A549 (cell line): ENCODE results near the gene RAP1GDS1. TPM values are rescaled to one million over a fixed set of nuclear protein-coding genes. Genes with fewer than 3 reads are reported as not detected.

Experiments
- ATAC-seq, 2 experiments: fragments of 200-7000 bp in 1 of 2; fragments of >200 bp in 1 of 2; cut with Nextera tagmentation in 1 of 2; cut with Tn5 transposase in 1 of 2; 3 replicates each; pipeline versions ENCODE4 v1.8.0 to v1.9.1; 2018 to 2020; ENCODE audit warnings: mild to moderate bottlenecking in 1 of 2, moderate library complexity in 1 of 2
- CTCF ChIA-PET: fragments of 300-600 bp; sonication (Branson Sonifier 250); formaldehyde crosslinking; extraction: SDS; loops from one replicate; lab custom pipeline; 2021; ENCODE audit warnings: antibody characterized with exemption, inconsistent platforms; lab: Yijun Ruan, JAX
- POLR2A ChIA-PET: fragments of 350-600 bp; formaldehyde crosslinking; extraction: SDS; loops from one replicate; lab custom pipeline; 2021; ENCODE audit warnings: antibody characterized with exemption, inconsistent platforms; lab: Yijun Ruan, JAX
- DNase-seq, 2 experiments: peaks; one replicate each; pipeline versions ENCODE4 v3.0.0 to v3.0.0-alpha.2; 2011 to 2016; ENCODE audit warnings: low read depth in 1 of 2, low spot score in 1 of 2
- FAIRE-seq: peaks from 2 replicates; lab custom pipeline; 2011; peaks lifted over from hg19 to GRCh38; lab: Jason Lieb, UNC
- H3K27ac ChIP-seq, 2 experiments: fragments of >200 bp; sonication (Bioruptor Twin); formaldehyde crosslinking; 3 replicates each; pipeline ENCODE4 v1.5.1; 2016 to 2017
- H3K4me1 ChIP-seq: fragments of >200 bp; sonication (Bioruptor Twin); formaldehyde crosslinking; 3 replicates; pipeline ENCODE4 v1.6.1; 2016
- H3K4me2 ChIP-seq: fragments of >200 bp; sonication (Bioruptor Twin); formaldehyde crosslinking; 3 replicates; pipeline ENCODE4 v1.6.1; 2016
- H3K4me3 ChIP-seq: fragments of >200 bp; sonication (Bioruptor Twin); formaldehyde crosslinking; 3 replicates; pipeline ENCODE4 v1.5.1; 2016
- H3K9me3 ChIP-seq: fragments of >200 bp; sonication (Bioruptor Twin); formaldehyde crosslinking; 3 replicates; pipeline ENCODE4 v1.6.1; 2016
- ATOH8 ChIP-seq: fragments of 250-450 bp; sonication (Bioruptor Pico); IDR thresholded peaks from 2 replicates; pipeline ENCODE4 v1.5.0; 2020; ENCODE audit warnings: low read depth, mild to moderate bottlenecking, moderate library complexity
- BCL3 ChIP-seq: fragments of >200 bp; sonication (Bioruptor Twin); formaldehyde crosslinking; IDR thresholded peaks from 3 replicates; pipeline ENCODE4 v1.6.1; 2016
- BHLHE40 ChIP-seq: IDR thresholded peaks from 2 replicates; pipeline ENCODE4 v1.6.1; 2012; ENCODE audit warnings: low read depth, low read length, inconsistent platforms
- CBX2 ChIP-seq: fragments of 200-600 bp; sonication (generic); IDR thresholded peaks from 2 replicates; pipeline ENCODE4 v1.6.1; 2016; ENCODE audit warnings: low read depth, mild to moderate bottlenecking, borderline replicate concordance
- CEBPB ChIP-seq, 2 experiments: fragments of >200 bp in 1 of 2; sonication (Bioruptor Twin) in 1 of 2; formaldehyde crosslinking in 1 of 2; IDR thresholded peaks; 2 replicates each; pipeline ENCODE4 v1.6.1; 2012 to 2016
- CHD2 ChIP-seq: fragments of 150-350 bp; IDR thresholded peaks from 2 replicates; pipeline ENCODE4 v1.6.1; 2014; ENCODE audit warnings: low read length; ENCODE audit not compliant: partially characterized antibody
- EHMT2 ChIP-seq: fragments of 200-600 bp; sonication (generic); IDR thresholded peaks from 2 replicates; pipeline ENCODE4 v1.6.1; 2016; ENCODE audit warnings: antibody characterized with exemption, low read depth, mild to moderate bottlenecking, moderate library complexity
- HDAC2 ChIP-seq: fragments of 200-600 bp; sonication (generic); IDR thresholded peaks from 2 replicates; pipeline ENCODE4 v1.6.1; 2016
- HOXB13 ChIP-seq: fragments of 250-450 bp; sonication (Bioruptor Pico); IDR thresholded peaks from 2 replicates; pipeline ENCODE4 v1.5.0; 2020; ENCODE audit warnings: low read depth, mild to moderate bottlenecking, moderate library complexity
- JUNB ChIP-seq: fragments of >200 bp; sonication (Bioruptor Twin); formaldehyde crosslinking; IDR thresholded peaks from 2 replicates; pipeline ENCODE4 v1.6.1; 2016
- MAFK ChIP-seq: fragments of 450-650 bp; IDR thresholded peaks from 2 replicates; pipeline ENCODE4 v1.6.1; 2014; ENCODE audit not compliant: partially characterized antibody
- MAZ ChIP-seq: fragments of 150-350 bp; IDR thresholded peaks from 2 replicates; pipeline ENCODE4 v1.6.1; 2014; ENCODE audit warnings: antibody characterized with exemption, low read depth, low read length, borderline replicate concordance
- NFE2L2 ChIP-seq: fragments of 150-350 bp; conservative IDR thresholded peaks from 2 replicates; pipeline ENCODE4 v1.6.1; 2014; ENCODE audit warnings: low read length
- NR3C1 ChIP-seq: fragments of >200 bp; sonication (Bioruptor Twin); formaldehyde crosslinking; IDR thresholded peaks from 3 replicates; pipeline ENCODE4 v1.6.1; 2017
- RFX5 ChIP-seq: fragments of 450-650 bp; IDR thresholded peaks from 2 replicates; pipeline ENCODE4 v1.7.1; 2014; ENCODE audit warnings: antibody characterized with exemption, mild to moderate bottlenecking, moderate library complexity
- RNF2 ChIP-seq: fragments of 200-600 bp; sonication (generic); IDR thresholded peaks from 2 replicates; pipeline ENCODE4 v1.6.1; 2016; ENCODE audit warnings: low read depth, mild to moderate bottlenecking, antibody characterized with exemption, moderate library complexity, borderline replicate concordance
- SREBF2 ChIP-seq: fragments of 450-650 bp; IDR thresholded peaks from 2 replicates; pipeline ENCODE4 v1.6.1; 2014; ENCODE audit warnings: mild to moderate bottlenecking, moderate library complexity
- ZC3H11A ChIP-seq: fragments of 450-650 bp; IDR thresholded peaks from 2 replicates; pipeline ENCODE4 v1.6.1; 2014; ENCODE audit warnings: antibody characterized with exemption, mild to moderate bottlenecking
- ZFP36 ChIP-seq: fragments of 450-650 bp; IDR thresholded peaks from 2 replicates; pipeline ENCODE4 v1.6.1; 2014; ENCODE audit warnings: borderline replicate concordance; ENCODE audit not compliant: partially characterized antibody
- ZNF302 ChIP-seq: fragments of 250-450 bp; sonication (Bioruptor Pico); IDR thresholded peaks from 2 replicates; pipeline ENCODE4 v1.9.0; 2021; ENCODE audit warnings: inconsistent platforms, mild to moderate bottlenecking, moderate library complexity
- ZSCAN20 ChIP-seq: fragments of 250-450 bp; sonication (Bioruptor Pico); IDR thresholded peaks from 2 replicates; pipeline ENCODE4 v1.8.0; 2022; ENCODE audit warnings: mild to moderate bottlenecking, moderate library complexity
- WGBS: methylation state at CpG from one replicate; pipeline ENCODE4 v1.1.6; 2017; ENCODE audit errors: missing lambda C conversion rate; 5-methylcytosine and 5-hydroxymethylcytosine counted together
- polyA plus RNA-seq, 4 experiments: library from polyadenylated mRNA; depleted of rRNA in 3 of 4; stranded (reverse); fragments of >200 nt; fragmentation: RNase III in 1 of 4; extraction: RNeasy Plus Mini Kit Qiagen cat#74134 plus additional on column Dnase treatment in 1 of 4; gene quantifications; 2 replicates in 3 of 4; 3 replicates in 1 of 4; pipeline ENCODE4 v1.2.3, GENCODE V29; 2011 to 2017
- TF ChIP-seq, protein P1 (sequence below): IDR thresholded peaks from 2 replicates; pipeline ENCODE4 v1.6.1; 2012; ENCODE audit warnings: low read depth, borderline replicate concordance
- TF ChIP-seq, protein P2 (sequence below): fragments of 450-650 bp; IDR thresholded peaks from 2 replicates; pipeline ENCODE4 v1.6.1; 2014; ENCODE audit warnings: antibody characterized with exemption
- TF ChIP-seq, protein P3 (sequence below): fragments of 150-350 bp; IDR thresholded peaks from 2 replicates; pipeline ENCODE4 v1.6.1; 2014; ENCODE audit warnings: low read depth, mild to moderate bottlenecking, low read length
- TF ChIP-seq, protein P4 (sequence below): fragments of >200 bp; sonication (Bioruptor Twin); formaldehyde crosslinking; IDR thresholded peaks from 3 replicates; pipeline ENCODE4 v1.5.1; 2016

Gene RAP1GDS1
- polyA plus RNA-seq, 2 of the 4 experiments (the other 2 are of a cell fraction) = 29.3 to 31.6 TPM

- peak in 1 of 2 experiments; percentile 9 for DNase-seq
- TF ChIP-seq CEBPB (IDR thresholded peaks at IDR 0.05) (peak; percentile 31 to 38; a peak in 1 of 4 replicates), CHD2 (no peak)
These were observed 29.0 kb upstream of the RAP1GDS1 start for GRCh38 chr4:98232202-98232601.

GRCh38 chr4:98237204-98237603 is 24.0 kb upstream of the RAP1GDS1 start:
- ATAC-seq = no peak
- no peak for FAIRE-seq
- TF ChIP-seq MAFK = no peak
- TF ChIP-seq JUNB = no peak
- no peak for TF ChIP-seq ATOH8 (CRISPR knock-in tag)
- TF ChIP-seq CHD2 = no peak
- TF ChIP-seq, protein P1, sequence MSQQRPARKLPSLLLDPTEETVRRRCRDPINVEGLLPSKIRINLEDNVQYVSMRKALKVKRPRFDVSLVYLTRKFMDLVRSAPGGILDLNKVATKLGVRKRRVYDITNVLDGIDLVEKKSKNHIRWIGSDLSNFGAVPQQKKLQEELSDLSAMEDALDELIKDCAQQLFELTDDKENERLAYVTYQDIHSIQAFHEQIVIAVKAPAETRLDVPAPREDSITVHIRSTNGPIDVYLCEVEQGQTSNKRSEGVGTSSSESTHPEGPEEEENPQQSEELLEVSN = no peak
- TF ChIP-seq ZC3H11A = no peak
- no peak for TF ChIP-seq RFX5
- TF ChIP-seq MAZ = no peak
- TF ChIP-seq, protein P2, sequence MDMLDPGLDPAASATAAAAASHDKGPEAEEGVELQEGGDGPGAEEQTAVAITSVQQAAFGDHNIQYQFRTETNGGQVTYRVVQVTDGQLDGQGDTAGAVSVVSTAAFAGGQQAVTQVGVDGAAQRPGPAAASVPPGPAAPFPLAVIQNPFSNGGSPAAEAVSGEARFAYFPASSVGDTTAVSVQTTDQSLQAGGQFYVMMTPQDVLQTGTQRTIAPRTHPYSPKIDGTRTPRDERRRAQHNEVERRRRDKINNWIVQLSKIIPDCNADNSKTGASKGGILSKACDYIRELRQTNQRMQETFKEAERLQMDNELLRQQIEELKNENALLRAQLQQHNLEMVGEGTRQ = no peak
- no peak for TF ChIP-seq BCL3
- no peak for TF ChIP-seq RNF2
- TF ChIP-seq SREBF2 = no peak
- TF ChIP-seq, protein P3, sequence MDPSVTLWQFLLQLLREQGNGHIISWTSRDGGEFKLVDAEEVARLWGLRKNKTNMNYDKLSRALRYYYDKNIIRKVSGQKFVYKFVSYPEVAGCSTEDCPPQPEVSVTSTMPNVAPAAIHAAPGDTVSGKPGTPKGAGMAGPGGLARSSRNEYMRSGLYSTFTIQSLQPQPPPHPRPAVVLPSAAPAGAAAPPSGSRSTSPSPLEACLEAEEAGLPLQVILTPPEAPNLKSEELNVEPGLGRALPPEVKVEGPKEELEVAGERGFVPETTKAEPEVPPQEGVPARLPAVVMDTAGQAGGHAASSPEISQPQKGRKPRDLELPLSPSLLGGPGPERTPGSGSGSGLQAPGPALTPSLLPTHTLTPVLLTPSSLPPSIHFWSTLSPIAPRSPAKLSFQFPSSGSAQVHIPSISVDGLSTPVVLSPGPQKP = no peak
- no peak for TF ChIP-seq EHMT2
- no peak for TF ChIP-seq ZSCAN20 (CRISPR knock-in tag)
- no peak for TF ChIP-seq HDAC2
- CTCF ChIA-PET = no interaction called here
- H3K9me3 ChIP-seq = no peaks in the 10 kb centered on the region
- no peaks in the 10 kb centered on the region for H3K4me1 ChIP-seq
- POLR2A ChIA-PET = interaction anchor here (1.6 kb wide), 1 partner anchor 24 kb away, joined by 5 read pairs; the partner anchor contains the start of gene RAP1GDS1
- 72% methylated on average over 3 of the region's 3 CpGs for WGBS
- H3K4me3 ChIP-seq = no peak overlapping the region
- no peak for DNase-seq
- no peak overlapping the region for H3K4me2 ChIP-seq
- H3K27ac ChIP-seq = no peak overlapping the region

More at GRCh38 chr4:98232202-98232601, 29.0 kb upstream of the RAP1GDS1 start:
- no peak for ATAC-seq
- FAIRE-seq = no peak
- no peaks in the 10 kb centered on the region for H3K9me3 ChIP-seq
- no peak overlapping the region for H3K27ac ChIP-seq
- H3K4me2 ChIP-seq = no peak overlapping the region
- ChIA-PET POLR2A (no interaction called here), CTCF (no interaction called here)
- no peaks in the 10 kb centered on the region for H3K4me1 ChIP-seq
- 34% methylated on average over 3 of the region's 3 CpGs for WGBS
- no peak overlapping the region for H3K4me3 ChIP-seq

- no peak for ATAC-seq
- H3K4me2 ChIP-seq = no peak overlapping the region
- FAIRE-seq = no peak
- H3K9me3 ChIP-seq = no peaks in the 10 kb centered on the region
- ChIA-PET POLR2A (no interaction called here), CTCF (interaction anchor here (0.6 kb wide), 1 partner anchor 8 kb away, joined by 3 read pairs; no protein-coding TSS in a partner anchor)
- WGBS = 57% methylated on average over 1 of the region's 1 CpG
- DNase-seq = no peak
- no peaks in the 10 kb centered on the region for H3K4me1 ChIP-seq
- H3K27ac ChIP-seq = no peak overlapping the region
- TF ChIP-seq ZNF302 (CRISPR knock-in tag) = no peak
- TF ChIP-seq BHLHE40 = no peak
- TF ChIP-seq HOXB13 = no peak
- TF ChIP-seq, protein P1 = no peak
- TF ChIP-seq EHMT2 = no peak
- no peak for TF ChIP-seq CBX2
- TF ChIP-seq ZFP36 = no peak
- TF ChIP-seq, protein P4, sequence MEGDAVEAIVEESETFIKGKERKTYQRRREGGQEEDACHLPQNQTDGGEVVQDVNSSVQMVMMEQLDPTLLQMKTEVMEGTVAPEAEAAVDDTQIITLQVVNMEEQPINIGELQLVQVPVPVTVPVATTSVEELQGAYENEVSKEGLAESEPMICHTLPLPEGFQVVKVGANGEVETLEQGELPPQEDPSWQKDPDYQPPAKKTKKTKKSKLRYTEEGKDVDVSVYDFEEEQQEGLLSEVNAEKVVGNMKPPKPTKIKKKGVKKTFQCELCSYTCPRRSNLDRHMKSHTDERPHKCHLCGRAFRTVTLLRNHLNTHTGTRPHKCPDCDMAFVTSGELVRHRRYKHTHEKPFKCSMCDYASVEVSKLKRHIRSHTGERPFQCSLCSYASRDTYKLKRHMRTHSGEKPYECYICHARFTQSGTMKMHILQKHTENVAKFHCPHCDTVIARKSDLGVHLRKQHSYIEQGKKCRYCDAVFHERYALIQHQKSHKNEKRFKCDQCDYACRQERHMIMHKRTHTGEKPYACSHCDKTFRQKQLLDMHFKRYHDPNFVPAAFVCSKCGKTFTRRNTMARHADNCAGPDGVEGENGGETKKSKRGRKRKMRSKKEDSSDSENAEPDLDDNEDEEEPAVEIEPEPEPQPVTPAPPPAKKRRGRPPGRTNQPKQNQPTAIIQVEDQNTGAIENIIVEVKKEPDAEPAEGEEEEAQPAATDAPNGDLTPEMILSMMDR = no peak
- TF ChIP-seq NFE2L2 = no peak
- no peak for TF ChIP-seq NR3C1
- H3K4me3 ChIP-seq = no peak overlapping the region
These were observed 19.1 kb upstream of the RAP1GDS1 start for GRCh38 chr4:98242063-98242462.
